ENCODE measurements around the gene SLAMF8.

The SLAMF8 gene

GRCh38 chr1:159817276-159818041 lies 9.2 kb upstream of the SLAMF8 start:
- no peak overlapping the region for H3K4me3 ChIP-seq (ENCODE audit: low read length)
- TF ChIP-seq CTCF (conservative IDR thresholded peaks at IDR 0.05; ENCODE audit: low read depth, low read length): no peak
- DNase-seq (ENCODE audit: low read depth): no peak

GRCh38 chr1:159821171-159821867 lies 5.4 kb upstream of the SLAMF8 start:
- no peak for TF ChIP-seq CTCF (conservative IDR thresholded peaks at IDR 0.05; ENCODE audit: low read depth, low read length)
- no peak for DNase-seq (ENCODE audit: low read depth)
- no peak overlapping the region for H3K4me3 ChIP-seq (ENCODE audit: low read length)

- no peak overlapping the region for H3K4me3 ChIP-seq (ENCODE audit: low read length)
- no peak for DNase-seq (ENCODE audit: low read depth)
- no peak for TF ChIP-seq CTCF (conservative IDR thresholded peaks at IDR 0.05; ENCODE audit: low read depth, low read length)
Observed at GRCh38 chr1:159823406-159823805, 3.3 kb upstream of the SLAMF8 start.

DNA sequence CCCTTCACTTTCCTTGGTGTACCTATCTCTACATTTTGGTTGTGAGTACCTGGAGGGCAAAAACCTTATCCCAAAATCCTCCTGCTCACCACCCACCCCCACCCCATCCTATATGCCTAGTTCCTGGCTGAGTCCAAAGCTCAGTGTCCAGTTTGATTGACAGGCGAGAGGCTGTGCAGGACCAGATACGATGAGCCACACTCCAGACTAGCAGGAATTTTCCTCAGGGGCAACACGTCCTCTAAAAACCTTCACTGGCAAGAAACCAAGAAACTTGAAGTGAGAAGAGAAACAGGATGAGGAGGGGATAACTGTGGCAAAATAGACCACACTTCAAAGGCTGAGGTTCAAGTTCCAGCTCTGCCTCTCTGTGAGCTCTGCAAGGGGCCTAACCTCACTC lies 1.1 kb upstream of the SLAMF8 start:
- DNase-seq (ENCODE audit: low read depth): no peak
- no peak overlapping the region for H3K4me3 ChIP-seq (ENCODE audit: low read length)
- no peak for TF ChIP-seq CTCF (conservative IDR thresholded peaks at IDR 0.05; ENCODE audit: low read depth, low read length)

- H3K4me3 ChIP-seq (ENCODE audit: low read length): no peak overlapping the region
- TF ChIP-seq CTCF (conservative IDR thresholded peaks at IDR 0.05; ENCODE audit: low read depth, low read length): no peak
- no peak for DNase-seq (ENCODE audit: low read depth)
Observed at GRCh38 chr1:159827102-159827490, 423 bp downstream of the SLAMF8 start.

DNA sequence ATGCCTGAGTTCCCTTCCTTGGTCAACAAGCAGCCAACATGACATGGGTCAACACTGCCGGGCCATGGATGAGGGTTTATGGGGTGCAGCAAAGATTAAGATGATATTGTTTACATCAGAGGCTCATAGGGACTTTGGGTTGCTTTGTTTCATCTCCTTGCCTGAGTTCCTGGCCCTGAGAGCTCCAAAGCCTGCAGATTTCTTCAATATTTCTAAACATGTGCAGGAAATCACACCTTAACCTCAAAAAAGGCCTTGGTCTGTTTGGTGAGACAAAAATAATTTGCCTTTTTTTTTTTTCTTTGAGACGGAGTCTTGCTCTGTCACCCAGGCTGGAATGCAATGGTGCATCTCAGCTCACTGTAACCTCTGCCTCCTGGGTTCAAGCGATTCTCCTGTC lies 876 bp downstream of the SLAMF8 start:
- TF ChIP-seq CTCF (conservative IDR thresholded peaks at IDR 0.05; ENCODE audit: low read depth, low read length): no peak
- no peak overlapping the region for H3K4me3 ChIP-seq (ENCODE audit: low read length)
- DNase-seq (ENCODE audit: low read depth): no peak

- no peak overlapping the region for H3K4me3 ChIP-seq (ENCODE audit: low read length)
- TF ChIP-seq CTCF (conservative IDR thresholded peaks at IDR 0.05; ENCODE audit: low read depth, low read length): no peak
- DNase-seq (ENCODE audit: low read depth): no peak
Observed at GRCh38 chr1:159828176-159828575, 1.5 kb downstream of the SLAMF8 start.
